Measurements from ENCODE around the gene SGF29. TPM values are rescaled to one million over a fixed set of nuclear protein-coding genes. Genes with fewer than 3 reads are reported as not detected.

The SGF29 gene
- total and polyA plus RNA-seq, 9 of the 15 experiments (the other 6 are each of a cell fraction or from before 2014, with no cell fraction given), result 2.6 to 36.1 (median 21.2) TPM

DNA sequence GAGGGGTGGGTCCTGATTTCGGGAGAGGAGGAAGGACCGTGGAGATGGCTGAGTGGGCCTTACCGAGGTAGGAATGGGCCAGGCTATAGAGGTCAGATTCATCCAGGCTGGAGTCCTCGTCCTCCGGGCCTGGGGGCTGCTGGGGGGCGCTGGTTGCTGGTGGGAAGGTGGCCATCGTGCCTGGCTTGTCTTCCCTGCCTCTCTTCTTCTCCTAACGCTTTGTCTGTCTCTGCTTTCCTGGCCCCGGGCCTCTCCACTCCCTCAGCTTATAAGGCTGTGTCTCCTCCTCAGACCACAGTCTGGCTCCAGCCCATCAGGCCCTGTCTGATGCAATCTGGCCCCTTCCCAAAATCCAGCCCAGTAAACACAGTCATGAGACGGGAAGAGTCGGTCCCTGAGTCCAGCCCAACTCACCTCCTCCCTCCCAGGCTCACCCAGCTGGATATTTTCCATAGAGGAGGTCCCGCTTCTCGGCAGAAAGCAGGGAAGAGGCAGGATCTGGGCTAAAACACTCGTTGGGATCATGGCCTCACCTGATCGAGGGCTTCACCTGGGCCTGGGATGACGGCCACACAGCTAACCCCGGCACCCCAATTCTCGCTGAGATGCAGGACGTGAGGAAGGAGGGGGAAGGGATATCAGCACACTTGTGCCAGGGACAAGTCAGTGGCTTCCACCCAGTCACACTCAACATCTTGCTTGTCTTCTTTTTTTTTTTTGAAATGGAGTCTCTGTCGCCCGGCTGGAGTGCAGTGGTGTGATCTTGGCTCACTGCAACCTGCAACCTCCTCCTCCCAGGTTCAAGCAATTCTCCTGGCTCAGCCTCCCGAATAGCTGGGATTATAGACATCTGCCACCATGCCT is 14.8 kb upstream of the SGF29 start, which contains the start of gene NUPR1 (continued):
- TF ChIP-seq MAZ (CRISPR knock-in tag; conservative IDR thresholded peaks at IDR 0.05 in 1 of 2, IDR thresholded peaks at IDR 0.05 in 1 of 2), result peak in 1 of 2 experiments; percentile 31; a peak in 1 of 4 replicates
- TF ChIP-seq TAF7 (tag; IDR thresholded peaks at IDR 0.05), result peak; percentile 68
- TF ChIP-seq ZNF324 (CRISPR knock-in tag; IDR thresholded peaks at IDR 0.05), result no peak
- TF ChIP-seq ILK (tag; IDR thresholded peaks at IDR 0.05; ENCODE audit: borderline replicate concordance, low read depth), result no peak
- no peak for TF ChIP-seq KLF13 (tag; IDR thresholded peaks at IDR 0.05; ENCODE audit: borderline replicate concordance, low read depth)
- 0 out of 2 replicates have a peak, but pooled peaks have one; percentile 18 for TF ChIP-seq ELF4 (CRISPR knock-in tag; IDR thresholded peaks at IDR 0.05)
- peak; percentile 82; the same call in 1 of the 2 replicates for TF ChIP-seq DDX20 (tag; IDR thresholded peaks at IDR 0.05; ENCODE audit: low read depth)
- TF ChIP-seq, protein P1, sequence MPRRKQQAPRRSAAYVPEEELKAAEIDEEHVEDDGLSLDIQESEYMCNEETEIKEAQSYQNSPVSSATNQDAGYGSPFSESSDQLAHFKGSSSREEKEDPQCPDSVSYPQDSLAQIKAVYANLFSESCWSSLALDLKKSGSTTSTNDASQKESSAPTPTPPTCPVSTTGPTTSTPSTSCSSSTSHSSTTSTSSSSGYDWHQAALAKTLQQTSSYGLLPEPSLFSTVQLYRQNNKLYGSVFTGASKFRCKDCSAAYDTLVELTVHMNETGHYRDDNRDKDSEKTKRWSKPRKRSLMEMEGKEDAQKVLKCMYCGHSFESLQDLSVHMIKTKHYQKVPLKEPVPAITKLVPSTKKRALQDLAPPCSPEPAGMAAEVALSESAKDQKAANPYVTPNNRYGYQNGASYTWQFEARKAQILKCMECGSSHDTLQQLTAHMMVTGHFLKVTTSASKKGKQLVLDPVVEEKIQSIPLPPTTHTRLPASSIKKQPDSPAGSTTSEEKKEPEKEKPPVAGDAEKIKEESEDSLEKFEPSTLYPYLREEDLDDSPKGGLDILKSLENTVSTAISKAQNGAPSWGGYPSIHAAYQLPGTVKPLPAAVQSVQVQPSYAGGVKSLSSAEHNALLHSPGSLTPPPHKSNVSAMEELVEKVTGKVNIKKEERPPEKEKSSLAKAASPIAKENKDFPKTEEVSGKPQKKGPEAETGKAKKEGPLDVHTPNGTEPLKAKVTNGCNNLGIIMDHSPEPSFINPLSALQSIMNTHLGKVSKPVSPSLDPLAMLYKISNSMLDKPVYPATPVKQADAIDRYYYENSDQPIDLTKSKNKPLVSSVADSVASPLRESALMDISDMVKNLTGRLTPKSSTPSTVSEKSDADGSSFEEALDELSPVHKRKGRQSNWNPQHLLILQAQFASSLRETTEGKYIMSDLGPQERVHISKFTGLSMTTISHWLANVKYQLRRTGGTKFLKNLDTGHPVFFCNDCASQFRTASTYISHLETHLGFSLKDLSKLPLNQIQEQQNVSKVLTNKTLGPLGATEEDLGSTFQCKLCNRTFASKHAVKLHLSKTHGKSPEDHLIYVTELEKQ (CRISPR knock-in tag; IDR thresholded peaks at IDR 0.05), result no peak
- TF ChIP-seq TBL1XR1 (IDR thresholded peaks at IDR 0.05; ENCODE audit: low read length in 2 of 2), result no peak
- TF ChIP-seq BACH1 (tag; IDR thresholded peaks at IDR 0.05), result peak; percentile 25; the same call in 1 of the 2 replicates
- TF ChIP-seq, protein P2, sequence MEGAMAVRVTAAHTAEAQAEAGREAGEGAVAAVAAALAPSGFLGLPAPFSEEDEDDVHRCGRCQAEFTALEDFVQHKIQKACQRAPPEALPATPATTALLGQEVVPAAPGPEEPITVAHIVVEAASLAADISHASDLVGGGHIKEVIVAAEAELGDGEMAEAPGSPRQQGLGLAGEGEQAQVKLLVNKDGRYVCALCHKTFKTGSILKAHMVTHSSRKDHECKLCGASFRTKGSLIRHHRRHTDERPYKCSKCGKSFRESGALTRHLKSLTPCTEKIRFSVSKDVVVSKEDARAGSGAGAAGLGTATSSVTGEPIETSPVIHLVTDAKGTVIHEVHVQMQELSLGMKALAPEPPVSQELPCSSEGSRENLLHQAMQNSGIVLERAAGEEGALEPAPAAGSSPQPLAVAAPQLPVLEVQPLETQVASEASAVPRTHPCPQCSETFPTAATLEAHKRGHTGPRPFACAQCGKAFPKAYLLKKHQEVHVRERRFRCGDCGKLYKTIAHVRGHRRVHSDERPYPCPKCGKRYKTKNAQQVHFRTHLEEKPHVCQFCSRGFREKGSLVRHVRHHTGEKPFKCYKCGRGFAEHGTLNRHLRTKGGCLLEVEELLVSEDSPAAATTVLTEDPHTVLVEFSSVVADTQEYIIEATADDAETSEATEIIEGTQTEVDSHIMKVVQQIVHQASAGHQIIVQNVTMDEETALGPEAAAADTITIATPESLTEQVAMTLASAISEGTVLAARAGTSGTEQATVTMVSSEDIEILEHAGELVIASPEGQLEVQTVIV (CRISPR knock-in tag; IDR thresholded peaks at IDR 0.05; ENCODE audit: borderline replicate concordance), result no peak
- TF ChIP-seq, protein P3, sequence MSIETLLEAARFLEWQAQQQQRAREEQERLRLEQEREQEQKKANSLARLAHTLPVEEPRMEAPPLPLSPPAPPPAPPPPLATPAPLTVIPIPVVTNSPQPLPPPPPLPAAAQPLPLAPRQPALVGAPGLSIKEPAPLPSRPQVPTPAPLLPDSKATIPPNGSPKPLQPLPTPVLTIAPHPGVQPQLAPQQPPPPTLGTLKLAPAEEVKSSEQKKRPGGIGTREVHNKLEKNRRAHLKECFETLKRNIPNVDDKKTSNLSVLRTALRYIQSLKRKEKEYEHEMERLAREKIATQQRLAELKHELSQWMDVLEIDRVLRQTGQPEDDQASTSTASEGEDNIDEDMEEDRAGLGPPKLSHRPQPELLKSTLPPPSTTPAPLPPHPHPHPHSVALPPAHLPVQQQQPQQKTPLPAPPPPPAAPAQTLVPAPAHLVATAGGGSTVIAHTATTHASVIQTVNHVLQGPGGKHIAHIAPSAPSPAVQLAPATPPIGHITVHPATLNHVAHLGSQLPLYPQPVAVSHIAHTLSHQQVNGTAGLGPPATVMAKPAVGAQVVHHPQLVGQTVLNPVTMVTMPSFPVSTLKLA (conservative IDR thresholded peaks at IDR 0.05), result no peak
- no peak for TF ChIP-seq ZNF717 (CRISPR knock-in tag; IDR thresholded peaks at IDR 0.05)
- TF ChIP-seq ZNF584 (CRISPR knock-in tag; IDR thresholded peaks at IDR 0.05; ENCODE audit: low read depth), result 0 out of 2 replicates have a peak, but pooled peaks have one; percentile 43
- TF ChIP-seq ILF3 (IDR thresholded peaks at IDR 0.05; ENCODE audit: borderline replicate concordance), result no peak
- TF ChIP-seq ZNF253 (CRISPR knock-in tag; conservative IDR thresholded peaks at IDR 0.05), result no peak
- TF ChIP-seq SRF (CRISPR knock-in tag; IDR thresholded peaks at IDR 0.05), result peak in 1 of 2 experiments; percentile 66; a peak in 1 of 4 replicates
- TF ChIP-seq ZNF140 (CRISPR knock-in tag; IDR thresholded peaks at IDR 0.05), result no peak
- TF ChIP-seq L3MBTL2 (IDR thresholded peaks at IDR 0.05), result peak; percentile 69
